ENCODE measurements around the gene MSANTD1. TPM values are rescaled to one million over a fixed set of nuclear protein-coding genes. Genes with fewer than 3 reads are reported as not detected.

Gene MSANTD1
- total and polyA plus RNA-seq, 10 of the 15 experiments (the other 5 are each of a cell fraction or from before 2014, with no cell fraction given) = 0.07 to 0.87 (median 0.22) TPM; not detected in 2

DNA sequence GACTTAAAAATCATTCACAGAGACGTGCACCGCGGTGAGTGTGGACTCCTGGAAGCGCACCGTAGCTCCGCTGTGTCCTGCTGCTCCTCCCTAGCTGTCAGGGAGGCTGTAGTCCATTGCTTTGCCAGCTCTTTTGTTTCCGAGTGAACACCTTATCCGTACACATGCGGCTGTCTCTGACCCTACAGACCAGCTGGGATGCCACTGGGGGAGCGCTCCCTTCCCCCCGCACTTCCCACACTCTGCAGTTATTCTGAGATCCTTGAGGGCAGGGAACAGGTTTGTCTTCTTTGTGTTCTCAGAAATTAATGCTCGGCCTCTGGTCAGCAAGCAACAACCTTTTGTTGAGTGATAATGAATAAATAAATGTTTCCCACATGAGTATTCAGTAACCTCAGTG is 33.7 kb upstream of the MSANTD1 start (continued):
- TF ChIP-seq ZNF622 (IDR thresholded peaks at IDR 0.05) = no peak
- no peak for TF ChIP-seq NFYA (IDR thresholded peaks at IDR 0.05; ENCODE audit: borderline replicate concordance, low read depth, low read length)
- no peak for TF ChIP-seq GATAD2B (conservative IDR thresholded peaks at IDR 0.05; ENCODE audit: low read depth)
- TF ChIP-seq SUZ12 (IDR thresholded peaks at IDR 0.05; ENCODE audit: unreplicated experiment) = no peak
- TF ChIP-seq RAD21 (IDR thresholded peaks at IDR 0.05; ENCODE audit: insufficient read depth, low read depth, low read length) = no peak
- no peak for TF ChIP-seq RBBP5 (conservative IDR thresholded peaks at IDR 0.05)

DNA sequence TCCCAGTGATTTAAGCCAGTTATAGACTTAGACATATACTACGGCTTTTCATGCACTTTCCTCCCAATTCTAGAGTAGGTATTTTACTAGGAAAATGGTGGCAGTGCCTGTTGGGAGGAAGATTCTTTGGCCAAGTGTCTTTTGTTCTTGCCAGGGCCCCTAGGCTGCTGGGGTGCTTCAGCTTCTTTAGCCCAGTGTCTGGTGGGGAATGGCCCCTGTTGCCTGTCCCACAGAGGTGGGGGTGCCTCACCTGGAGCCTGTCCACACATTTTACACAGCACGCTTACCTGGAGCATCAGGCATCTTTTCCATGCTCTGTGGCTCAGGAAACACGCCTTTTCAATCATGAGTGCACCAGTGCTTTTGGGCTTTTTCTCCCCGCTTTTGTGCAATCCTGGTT is 33.2 kb upstream of the MSANTD1 start:
- H3K36me3 ChIP-seq (ENCODE audit: control insufficient read depth in 2 of 2, insufficient read depth in 2 of 2, low read length in 1 of 2) = peaks cover 38 to 54% of the 10 kb centered on the region in 2 experiments
- H3K9ac ChIP-seq (ENCODE audit: control insufficient read depth, insufficient read depth, low read length) = no peak overlapping the region
- TF ChIP-seq, protein P1, sequence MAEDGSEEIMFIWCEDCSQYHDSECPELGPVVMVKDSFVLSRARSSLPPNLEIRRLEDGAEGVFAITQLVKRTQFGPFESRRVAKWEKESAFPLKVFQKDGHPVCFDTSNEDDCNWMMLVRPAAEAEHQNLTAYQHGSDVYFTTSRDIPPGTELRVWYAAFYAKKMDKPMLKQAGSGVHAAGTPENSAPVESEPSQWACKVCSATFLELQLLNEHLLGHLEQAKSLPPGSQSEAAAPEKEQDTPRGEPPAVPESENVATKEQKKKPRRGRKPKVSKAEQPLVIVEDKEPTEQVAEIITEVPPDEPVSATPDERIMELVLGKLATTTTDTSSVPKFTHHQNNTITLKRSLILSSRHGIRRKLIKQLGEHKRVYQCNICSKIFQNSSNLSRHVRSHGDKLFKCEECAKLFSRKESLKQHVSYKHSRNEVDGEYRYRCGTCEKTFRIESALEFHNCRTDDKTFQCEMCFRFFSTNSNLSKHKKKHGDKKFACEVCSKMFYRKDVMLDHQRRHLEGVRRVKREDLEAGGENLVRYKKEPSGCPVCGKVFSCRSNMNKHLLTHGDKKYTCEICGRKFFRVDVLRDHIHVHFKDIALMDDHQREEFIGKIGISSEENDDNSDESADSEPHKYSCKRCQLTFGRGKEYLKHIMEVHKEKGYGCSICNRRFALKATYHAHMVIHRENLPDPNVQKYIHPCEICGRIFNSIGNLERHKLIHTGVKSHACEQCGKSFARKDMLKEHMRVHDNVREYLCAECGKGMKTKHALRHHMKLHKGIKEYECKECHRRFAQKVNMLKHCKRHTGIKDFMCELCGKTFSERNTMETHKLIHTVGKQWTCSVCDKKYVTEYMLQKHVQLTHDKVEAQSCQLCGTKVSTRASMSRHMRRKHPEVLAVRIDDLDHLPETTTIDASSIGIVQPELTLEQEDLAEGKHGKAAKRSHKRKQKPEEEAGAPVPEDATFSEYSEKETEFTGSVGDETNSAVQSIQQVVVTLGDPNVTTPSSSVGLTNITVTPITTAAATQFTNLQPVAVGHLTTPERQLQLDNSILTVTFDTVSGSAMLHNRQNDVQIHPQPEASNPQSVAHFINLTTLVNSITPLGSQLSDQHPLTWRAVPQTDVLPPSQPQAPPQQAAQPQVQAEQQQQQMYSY (CRISPR knock-in tag; IDR thresholded peaks at IDR 0.05) = no peak
- TF ChIP-seq CHD1 (IDR thresholded peaks at IDR 0.05; ENCODE audit: low read depth, low read length) (no peak), BRCA1 (IDR thresholded peaks at IDR 0.05; ENCODE audit: low read depth, low read length) (no peak), SRF (IDR thresholded peaks at IDR 0.05; ENCODE audit: low read depth in 2 of 2, low read length in 2 of 2) (no peak), SIN3A (IDR thresholded peaks at IDR 0.05; ENCODE audit: low read depth, low read length) (no peak), EGR1 (IDR thresholded peaks at IDR 0.05; ENCODE audit: borderline replicate concordance in 1 of 2, low read depth in 2 of 2, low read length in 2 of 2) (no peak), MTA2 (IDR thresholded peaks at IDR 0.05; ENCODE audit: low read depth) (no peak)
- TF ChIP-seq, protein P2, sequence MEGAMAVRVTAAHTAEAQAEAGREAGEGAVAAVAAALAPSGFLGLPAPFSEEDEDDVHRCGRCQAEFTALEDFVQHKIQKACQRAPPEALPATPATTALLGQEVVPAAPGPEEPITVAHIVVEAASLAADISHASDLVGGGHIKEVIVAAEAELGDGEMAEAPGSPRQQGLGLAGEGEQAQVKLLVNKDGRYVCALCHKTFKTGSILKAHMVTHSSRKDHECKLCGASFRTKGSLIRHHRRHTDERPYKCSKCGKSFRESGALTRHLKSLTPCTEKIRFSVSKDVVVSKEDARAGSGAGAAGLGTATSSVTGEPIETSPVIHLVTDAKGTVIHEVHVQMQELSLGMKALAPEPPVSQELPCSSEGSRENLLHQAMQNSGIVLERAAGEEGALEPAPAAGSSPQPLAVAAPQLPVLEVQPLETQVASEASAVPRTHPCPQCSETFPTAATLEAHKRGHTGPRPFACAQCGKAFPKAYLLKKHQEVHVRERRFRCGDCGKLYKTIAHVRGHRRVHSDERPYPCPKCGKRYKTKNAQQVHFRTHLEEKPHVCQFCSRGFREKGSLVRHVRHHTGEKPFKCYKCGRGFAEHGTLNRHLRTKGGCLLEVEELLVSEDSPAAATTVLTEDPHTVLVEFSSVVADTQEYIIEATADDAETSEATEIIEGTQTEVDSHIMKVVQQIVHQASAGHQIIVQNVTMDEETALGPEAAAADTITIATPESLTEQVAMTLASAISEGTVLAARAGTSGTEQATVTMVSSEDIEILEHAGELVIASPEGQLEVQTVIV (IDR thresholded peaks at IDR 0.05; ENCODE audit: borderline replicate concordance, partially characterized antibody) = no peak
- TF ChIP-seq, protein P3, sequence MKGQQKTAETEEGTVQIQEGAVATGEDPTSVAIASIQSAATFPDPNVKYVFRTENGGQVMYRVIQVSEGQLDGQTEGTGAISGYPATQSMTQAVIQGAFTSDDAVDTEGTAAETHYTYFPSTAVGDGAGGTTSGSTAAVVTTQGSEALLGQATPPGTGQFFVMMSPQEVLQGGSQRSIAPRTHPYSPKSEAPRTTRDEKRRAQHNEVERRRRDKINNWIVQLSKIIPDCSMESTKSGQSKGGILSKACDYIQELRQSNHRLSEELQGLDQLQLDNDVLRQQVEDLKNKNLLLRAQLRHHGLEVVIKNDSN (IDR thresholded peaks at IDR 0.05; ENCODE audit: borderline replicate concordance, extremely low read length, insufficient read depth, low read depth, low read length) = no peak
- SMC1A ChIA-PET (ENCODE audit: uncharacterized antibody, unreplicated experiment) = no interaction called here
- FAIRE-seq (no peak), ATAC-seq (no peak), DNase-seq (ENCODE audit: low read depth, low spot score) (no peak)
- 100% methylated on average over 4 of the region's 4 CpGs for WGBS (ENCODE audit: insufficient coverage, insufficient replicate concordance, low lambda C conversion rate, missing lambda C conversion rate)
- in situ Hi-C loops (cut with MboI) (no loop called here), intact Hi-C loops (cut with micrococcal nuclease; ENCODE audit: unreplicated experiment) (no loop called here)
- BruUV-seq (replicated peaks) = no TSS peak
- H2AFZ ChIP-seq (ENCODE audit: control insufficient read depth, low read depth, low read length) = no peak overlapping the region
- CTCF ChIA-PET = no interaction called here
- H3K9me3 ChIP-seq (replicated peaks; ENCODE audit: control insufficient read depth, insufficient read depth, low read length) = no peaks in the 10 kb centered on the region
- no peak overlapping the region for H3K4me2 ChIP-seq (ENCODE audit: control insufficient read depth, insufficient read depth)
- H3K4me3 ChIP-seq = no peak overlapping the region
- no peaks in the 10 kb centered on the region for H4K20me1 ChIP-seq (ENCODE audit: control insufficient read depth, insufficient read depth)
- no peaks in the 10 kb centered on the region for H3K27me3 ChIP-seq (replicated peaks in 1 of 2; ENCODE audit: control insufficient read depth in 2 of 2, insufficient read depth in 2 of 2, low read length in 1 of 2)
- H3K4me1 ChIP-seq (ENCODE audit: control insufficient read depth, insufficient read depth, low read length) = no peaks in the 10 kb centered on the region
- no peak overlapping the region for H3K27ac ChIP-seq (ENCODE audit: control insufficient read depth, insufficient read depth)
- H3K79me2 ChIP-seq (ENCODE audit: control insufficient read depth, insufficient read depth, low read length) = no peaks in the 10 kb centered on the region
- POLR2A ChIA-PET = interaction anchor here (1.6 kb wide), 1 partner anchor 14 kb away, joined by 4 read pairs; no protein-coding TSS in a partner anchor
- RAD21 ChIA-PET (ENCODE audit: unreplicated experiment) = no interaction called here
